ENCODE data around the gene UEVLD.

GRCh38 chr11:18521122-18521521, 67.4 kb downstream of the UEVLD start:
- no peak for TF ChIP-seq POLR2A (IDR thresholded peaks at IDR 0.05)
- TF ChIP-seq, protein P1, sequence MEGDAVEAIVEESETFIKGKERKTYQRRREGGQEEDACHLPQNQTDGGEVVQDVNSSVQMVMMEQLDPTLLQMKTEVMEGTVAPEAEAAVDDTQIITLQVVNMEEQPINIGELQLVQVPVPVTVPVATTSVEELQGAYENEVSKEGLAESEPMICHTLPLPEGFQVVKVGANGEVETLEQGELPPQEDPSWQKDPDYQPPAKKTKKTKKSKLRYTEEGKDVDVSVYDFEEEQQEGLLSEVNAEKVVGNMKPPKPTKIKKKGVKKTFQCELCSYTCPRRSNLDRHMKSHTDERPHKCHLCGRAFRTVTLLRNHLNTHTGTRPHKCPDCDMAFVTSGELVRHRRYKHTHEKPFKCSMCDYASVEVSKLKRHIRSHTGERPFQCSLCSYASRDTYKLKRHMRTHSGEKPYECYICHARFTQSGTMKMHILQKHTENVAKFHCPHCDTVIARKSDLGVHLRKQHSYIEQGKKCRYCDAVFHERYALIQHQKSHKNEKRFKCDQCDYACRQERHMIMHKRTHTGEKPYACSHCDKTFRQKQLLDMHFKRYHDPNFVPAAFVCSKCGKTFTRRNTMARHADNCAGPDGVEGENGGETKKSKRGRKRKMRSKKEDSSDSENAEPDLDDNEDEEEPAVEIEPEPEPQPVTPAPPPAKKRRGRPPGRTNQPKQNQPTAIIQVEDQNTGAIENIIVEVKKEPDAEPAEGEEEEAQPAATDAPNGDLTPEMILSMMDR (IDR thresholded peaks at IDR 0.05 in 4 of 5, conservative IDR thresholded peaks at IDR 0.05 in 1 of 5) = no peak

Data from gastrocnemius medialis (tissue), 4 donors.